NCI-H748 treated with DMSO at 0.1 percent for 48 hours (cell line): ENCODE data around the gene MUC3A.
"Not testable (repeated sequence)": the region's sequence is repeated elsewhere in the genome, so short reads cannot be mapped to it uniquely, and the experiment has no call there.

ENCODE experiments used
- DNase-seq: peaks from one replicate; lab custom pipeline; 2025; lab: John Stamatoyannopoulos, UW

MUC3A gene, protein sequence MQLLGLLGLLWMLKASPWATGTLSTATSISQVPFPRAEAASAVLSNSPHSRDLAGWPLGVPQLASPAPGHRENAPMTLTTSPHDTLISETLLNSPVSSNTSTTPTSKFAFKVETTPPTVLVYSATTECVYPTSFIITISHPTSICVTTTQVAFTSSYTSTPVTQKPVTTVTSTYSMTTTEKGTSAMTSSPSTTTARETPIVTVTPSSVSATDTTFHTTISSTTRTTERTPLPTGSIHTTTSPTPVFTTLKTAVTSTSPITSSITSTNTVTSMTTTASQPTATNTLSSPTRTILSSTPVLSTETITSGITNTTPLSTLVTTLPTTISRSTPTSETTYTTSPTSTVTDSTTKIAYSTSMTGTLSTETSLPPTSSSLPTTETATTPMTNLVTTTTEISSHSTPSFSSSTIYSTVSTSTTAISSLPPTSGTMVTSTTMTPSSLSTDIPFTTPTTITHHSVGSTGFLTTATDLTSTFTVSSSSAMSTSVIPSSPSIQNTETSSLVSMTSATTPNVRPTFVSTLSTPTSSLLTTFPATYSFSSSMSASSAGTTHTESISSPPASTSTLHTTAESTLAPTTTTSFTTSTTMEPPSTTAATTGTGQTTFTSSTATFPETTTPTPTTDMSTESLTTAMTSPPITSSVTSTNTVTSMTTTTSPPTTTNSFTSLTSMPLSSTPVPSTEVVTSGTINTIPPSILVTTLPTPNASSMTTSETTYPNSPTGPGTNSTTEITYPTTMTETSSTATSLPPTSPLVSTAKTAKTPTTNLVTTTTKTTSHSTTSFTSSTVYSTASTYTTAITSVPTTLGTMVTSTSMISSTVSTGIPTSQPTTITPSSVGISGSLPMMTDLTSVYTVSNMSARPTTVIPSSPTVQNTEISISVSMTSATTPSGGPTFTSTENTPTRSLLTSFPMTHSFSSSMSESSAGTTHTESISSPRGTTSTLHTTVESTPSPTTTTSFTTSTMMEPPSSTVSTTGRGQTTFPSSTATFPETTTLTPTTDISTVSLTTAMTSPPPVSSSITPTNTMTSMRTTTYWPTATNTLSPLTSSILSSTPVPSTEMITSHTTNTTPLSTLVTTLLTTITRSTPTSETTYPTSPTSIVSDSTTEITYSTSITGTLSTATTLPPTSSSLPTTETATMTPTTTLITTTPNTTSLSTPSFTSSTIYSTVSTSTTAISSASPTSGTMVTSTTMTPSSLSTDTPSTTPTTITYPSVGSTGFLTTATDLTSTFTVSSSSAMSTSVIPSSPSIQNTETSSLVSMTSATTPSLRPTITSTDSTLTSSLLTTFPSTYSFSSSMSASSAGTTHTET (N-terminal part only)

GRCh38 chr7:100949227-100949932 is at the start of gene MUC3A:
MUC3A (plus strand) TSS chr7:100949534; CDS start chr7:100949625, 91 bp downstream.
- no peak for DNase-seq

DNA sequence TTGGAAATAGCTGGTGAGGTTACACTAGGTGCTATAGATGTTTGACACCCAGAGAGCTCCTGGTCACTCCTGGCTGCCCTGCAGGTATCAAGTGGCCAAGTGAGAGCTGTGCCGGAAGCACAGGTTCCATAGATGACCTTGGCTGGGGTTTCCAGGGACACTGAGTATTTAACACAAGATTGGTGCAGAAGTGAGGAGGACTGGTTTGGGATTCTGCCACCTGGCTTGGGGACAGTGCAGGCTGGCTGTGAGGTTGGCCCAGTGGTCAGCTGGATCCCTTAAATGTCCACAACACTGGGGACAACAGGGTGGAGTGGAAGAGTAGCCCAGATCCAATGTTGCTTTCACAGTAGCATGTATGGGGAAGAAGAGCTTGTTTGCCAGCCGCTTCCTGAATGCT is 48.4 kb upstream of the MUC3A start:
- no peak for DNase-seq

DNA sequence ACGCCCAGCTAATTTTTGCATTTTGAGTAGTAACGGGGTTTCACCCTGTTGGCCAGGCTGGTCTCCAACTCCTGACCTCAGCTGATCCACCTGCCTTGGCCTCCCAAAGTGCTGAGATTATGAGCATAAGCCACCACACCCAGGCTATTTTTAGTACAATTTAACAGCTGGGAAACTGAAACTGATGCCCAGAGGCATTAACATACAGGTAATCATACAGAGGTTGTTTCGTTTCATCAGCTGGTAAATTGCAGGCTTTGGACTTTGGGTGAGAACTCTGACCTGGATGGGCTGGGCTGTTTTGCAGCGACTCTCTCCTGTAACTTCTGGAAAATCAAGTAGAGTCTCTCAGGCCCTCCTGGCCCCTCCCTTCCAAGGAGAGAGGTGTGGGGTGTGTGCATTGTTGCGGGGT is 47.4 kb upstream of the MUC3A start:
- DNase-seq = no peak

DNA sequence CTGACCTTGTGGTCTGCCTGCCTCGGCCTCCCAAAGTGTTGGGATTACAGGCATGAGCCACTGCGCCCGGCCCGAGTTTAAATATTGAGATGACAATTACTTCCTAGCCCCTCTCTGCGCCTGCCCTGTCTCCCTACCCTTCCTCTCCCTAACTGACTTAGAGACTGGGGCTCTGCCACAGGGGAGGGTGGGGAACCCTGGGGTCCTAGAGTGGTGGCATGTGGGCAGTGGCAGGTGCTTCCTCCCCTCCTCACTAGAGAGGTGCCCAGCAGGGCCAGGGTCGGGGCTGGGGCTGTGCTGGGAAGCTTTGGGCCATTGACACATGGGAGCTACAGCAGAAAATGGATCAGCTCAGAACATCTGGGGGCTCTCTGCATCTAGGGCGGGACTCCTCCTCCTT is 46.7 kb upstream of the MUC3A start:
- DNase-seq = no peak

DNA sequence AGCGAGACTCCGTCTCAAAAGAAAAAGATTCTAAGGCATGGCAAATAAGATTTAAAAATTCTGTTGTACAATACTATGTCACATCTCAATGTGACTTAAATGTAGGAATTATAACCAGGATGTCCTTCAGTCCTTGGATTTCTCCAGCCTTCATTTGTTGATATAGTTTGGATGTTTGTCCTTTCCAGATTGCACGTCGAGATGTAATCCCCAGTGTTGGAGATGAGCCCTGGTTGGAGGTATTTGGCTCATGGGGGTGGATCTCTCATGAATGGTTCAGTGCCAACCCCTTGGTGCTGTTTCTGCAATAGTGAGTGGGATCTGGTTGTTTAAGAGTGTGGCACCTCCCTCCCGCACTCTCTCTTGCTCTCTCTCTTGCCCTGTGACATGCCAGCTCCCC is 40.8 kb upstream of the MUC3A start:
- no peak for DNase-seq

- not testable (repeated sequence) for DNase-seq
Observed at GRCh38 chr7:100910443-100910842, 38.9 kb upstream of the MUC3A start.

DNA sequence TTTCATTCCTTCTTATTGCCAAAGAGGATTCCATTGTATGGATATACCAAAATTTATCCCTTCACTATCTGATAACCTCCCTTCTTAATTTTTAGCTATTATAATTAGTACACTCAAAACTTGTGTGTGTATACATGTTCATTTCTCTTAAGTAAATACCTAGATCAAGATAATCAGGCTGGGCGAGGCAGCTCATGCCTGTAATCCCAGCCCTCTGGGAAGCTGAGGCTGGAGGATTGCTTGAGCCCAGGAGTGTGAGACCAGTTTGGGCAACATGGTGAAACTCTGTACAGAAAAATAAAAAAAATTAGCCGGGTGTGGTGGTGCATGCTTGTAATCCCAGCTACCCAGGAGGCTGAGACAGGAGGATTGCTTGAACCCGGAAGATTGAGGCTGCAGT is 37.9 kb upstream of the MUC3A start:
- no peak for DNase-seq

DNA sequence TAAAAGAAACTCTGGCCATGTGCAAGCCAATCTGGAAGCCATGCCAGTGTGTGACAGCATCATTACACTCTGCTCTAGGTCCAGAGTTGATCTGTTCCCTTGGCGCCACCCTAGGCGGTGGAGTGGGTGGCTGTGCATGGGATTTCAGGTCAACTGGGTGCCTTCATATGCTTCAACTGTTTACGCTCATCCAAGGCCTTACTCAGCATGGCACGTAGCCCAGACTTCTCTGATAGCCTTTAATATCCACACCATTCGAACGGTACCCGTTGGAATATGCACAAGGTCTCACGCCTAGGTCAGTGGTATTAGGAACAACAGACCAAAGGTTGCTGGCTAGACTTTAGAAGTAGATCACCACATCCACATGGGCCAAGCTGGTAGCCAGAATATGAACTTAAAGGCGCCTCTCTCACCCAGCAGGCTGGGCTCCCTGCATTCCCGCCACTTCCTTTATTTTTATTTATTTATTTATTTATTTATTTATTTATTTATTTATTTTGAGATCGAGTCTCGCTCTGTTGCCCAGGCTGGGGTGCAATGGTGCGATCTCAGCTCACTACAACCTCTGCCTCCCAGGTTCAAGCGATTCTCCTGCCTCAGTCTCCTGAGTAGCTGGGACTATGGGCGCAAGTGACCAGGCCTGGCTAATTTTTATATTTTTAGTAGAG is 35.0 kb upstream of the MUC3A start:
- DNase-seq = no peak

GRCh38 chr7:100914879-100915447 is 34.4 kb upstream of the MUC3A start:
- DNase-seq = no peak

GRCh38 chr7:100919335-100919734 is 30.0 kb upstream of the MUC3A start:
- not testable (repeated sequence) for DNase-seq

GRCh38 chr7:100919779-100920437 is 29.4 kb upstream of the MUC3A start:
- not testable (repeated sequence) for DNase-seq

DNA sequence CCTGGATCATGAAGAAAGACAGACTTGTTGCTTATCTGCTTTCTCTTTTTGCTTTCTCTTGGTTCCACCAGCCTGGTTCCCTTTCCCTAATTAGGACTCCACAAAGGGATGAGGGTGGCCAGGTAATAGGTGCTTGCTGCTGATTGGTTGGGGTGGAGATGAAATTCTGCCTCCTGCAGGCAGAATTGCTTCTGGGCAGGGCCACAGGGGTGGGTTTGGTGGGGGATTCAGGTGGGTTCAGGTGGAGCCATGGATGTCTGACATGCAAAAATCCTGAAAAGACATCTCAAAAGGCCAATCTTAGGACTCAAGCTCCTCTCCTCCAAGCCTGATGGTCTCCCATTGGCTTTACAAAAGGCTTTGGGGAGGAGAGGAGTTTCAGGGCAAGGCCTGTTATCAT is 28.3 kb upstream of the MUC3A start:
- DNase-seq = no peak

GRCh38 chr7:100923616-100924015 is 25.7 kb upstream of the MUC3A start:
- DNase-seq = not testable (repeated sequence)

DNA sequence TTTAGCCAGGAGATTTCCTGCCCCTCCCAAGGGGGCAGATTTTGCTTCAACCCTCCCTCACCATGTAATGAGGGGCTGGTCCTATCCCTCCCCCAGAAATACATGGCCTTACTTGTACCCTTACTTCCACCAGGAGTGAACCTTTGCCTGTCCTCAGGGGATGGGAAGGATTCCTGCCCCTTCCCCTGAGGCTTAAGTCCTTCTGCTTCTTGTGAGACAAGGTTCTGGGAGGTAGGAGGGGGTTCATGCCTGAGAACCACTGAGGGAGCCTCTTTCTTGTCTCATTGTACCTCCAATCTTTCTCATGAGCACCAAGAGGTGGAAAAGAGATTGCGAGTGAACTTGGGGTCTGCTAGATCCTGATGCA is 19.5 kb upstream of the MUC3A start:
- DNase-seq = no peak

DNA sequence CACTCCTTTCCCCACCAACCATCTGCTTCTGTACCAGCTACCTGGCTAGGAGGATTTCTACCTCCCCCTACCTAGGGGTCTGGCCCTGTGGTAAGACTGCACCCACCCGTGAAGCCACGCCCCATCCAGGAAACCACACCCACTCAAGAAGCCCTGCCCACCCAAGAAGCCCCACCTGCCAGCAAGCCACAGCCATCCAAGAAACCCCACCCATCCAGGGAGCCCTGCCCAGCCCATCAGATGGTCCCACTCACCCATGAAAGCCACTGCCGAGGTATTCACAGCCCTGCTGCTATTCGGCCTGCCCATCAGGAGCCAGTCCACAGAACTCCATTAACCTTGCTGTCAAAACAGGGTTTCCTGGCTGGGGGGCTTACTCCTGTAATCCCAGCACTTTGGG is 15.6 kb upstream of the MUC3A start:
- no peak for DNase-seq

GRCh38 chr7:100935381-100935780 is 14.0 kb upstream of the MUC3A start:
- not testable (repeated sequence) for DNase-seq

DNA sequence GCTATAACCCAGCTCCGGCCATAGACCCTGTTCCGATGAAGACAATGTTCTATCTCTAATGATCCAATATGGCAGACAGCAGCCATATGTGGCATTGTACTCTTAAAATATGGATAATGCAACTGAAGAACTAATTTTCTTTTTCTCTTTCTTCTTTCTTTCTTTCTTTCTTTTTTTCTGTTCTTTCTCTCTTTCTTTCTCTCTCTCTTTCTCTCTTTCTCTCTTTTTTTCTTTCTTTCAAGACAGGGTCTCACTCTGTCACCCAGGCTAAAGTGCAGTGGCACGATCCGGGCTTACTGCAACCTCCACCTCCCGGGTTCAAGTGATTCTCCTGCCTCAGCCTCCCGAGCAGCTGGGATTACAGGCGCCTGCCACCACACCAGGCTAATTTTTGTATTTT is 13.2 kb upstream of the MUC3A start:
- not testable (repeated sequence) for DNase-seq

GRCh38 chr7:100942045-100942774 is 7.1 kb upstream of the MUC3A start:
- DNase-seq = no peak

DNA sequence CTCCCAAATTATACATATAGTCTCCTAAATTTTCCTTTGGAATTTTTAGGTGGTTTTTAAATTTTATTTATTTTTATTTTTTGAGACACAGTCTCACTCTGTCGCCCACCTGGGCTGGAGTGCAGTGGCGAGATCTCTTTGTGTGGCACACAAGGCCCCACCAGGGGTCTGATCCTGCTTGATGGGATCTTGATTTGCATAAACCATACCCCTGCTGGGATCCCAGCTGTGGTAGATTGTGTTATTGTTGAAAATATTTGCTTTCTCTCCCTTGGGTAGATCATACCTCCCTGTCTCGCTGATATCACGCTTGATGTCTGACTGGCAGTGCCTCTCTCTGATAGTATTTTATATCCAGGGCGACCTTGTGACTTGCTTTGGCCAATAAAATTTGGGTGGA is 5.6 kb upstream of the MUC3A start:
- DNase-seq = no peak
